HG03095 (cell line): ENCODE data around the gene RAB3D.
A peak's percentile ranks its signal among the peaks of the same experiment; 100 is the strongest.

Experiments
- ATAC-seq: cut with Tn5 transposase; IDR thresholded peaks from one replicate; pipeline ENCODE4 v1.9.1; 2021; ENCODE audit warnings: moderate library complexity; ENCODE audit not compliant: unreplicated experiment

Gene RAB3D

DNA sequence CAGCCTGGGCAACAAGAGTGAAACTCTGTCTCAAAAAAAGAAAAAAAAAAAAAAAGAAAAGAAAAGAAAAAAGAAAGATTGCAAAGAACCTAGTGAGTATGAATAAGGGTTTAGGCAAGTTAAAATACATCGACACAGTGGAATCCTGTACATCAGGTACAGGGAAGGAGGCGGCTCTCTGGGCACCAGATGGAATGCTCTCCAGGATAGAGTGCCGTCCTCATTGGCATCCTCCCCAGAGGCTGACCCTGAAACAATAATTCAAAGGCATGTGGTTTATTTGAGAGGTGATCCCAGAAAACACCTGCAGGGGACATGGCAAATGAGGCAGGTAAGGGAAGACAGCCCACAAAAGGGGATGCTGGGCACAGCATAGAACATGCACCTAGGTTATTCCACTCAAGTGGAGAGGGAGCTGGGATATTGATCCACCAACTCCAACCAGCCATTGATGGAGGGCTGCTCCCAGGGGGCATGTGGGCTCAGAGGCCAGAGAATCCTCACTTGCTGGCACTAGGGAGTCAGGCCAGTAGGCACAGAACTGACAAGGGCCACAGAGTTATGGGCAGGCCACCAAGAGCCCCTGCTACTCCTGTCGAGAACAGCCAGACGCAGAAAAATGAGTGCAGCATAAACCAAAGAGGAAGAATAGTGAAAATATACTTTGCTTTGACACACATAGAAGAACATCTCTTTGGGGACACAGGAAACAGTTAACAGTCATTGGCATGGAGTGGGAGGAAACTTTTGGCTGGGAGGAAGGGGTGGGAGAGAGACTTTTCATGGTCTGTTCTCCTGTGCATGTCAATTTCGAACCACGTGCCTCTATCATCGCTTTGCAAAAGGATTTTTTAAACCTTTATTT is 39.3 kb downstream of the RAB3D start:
- ATAC-seq: no peak

DNA sequence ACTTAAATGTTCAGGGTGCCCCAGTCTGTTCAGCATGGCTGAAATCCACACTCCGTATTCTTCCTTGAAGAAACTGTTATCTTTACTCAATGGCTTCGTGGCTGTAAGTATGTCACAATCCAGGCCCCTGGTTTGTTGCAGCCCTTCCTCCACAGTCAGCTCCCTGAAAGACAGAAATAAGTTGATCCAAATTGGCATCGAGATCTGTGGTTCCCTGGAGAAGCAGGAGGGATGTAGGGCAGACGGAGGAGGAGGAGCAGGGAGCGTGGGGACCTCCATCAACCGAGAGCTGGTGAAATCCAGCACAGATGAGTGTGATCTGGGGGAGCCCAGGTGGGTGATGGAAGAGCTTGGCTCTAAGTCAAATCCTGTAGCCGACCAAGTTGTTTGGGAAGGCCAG is 43.2 kb downstream of the RAB3D start:
- ATAC-seq: no peak

DNA sequence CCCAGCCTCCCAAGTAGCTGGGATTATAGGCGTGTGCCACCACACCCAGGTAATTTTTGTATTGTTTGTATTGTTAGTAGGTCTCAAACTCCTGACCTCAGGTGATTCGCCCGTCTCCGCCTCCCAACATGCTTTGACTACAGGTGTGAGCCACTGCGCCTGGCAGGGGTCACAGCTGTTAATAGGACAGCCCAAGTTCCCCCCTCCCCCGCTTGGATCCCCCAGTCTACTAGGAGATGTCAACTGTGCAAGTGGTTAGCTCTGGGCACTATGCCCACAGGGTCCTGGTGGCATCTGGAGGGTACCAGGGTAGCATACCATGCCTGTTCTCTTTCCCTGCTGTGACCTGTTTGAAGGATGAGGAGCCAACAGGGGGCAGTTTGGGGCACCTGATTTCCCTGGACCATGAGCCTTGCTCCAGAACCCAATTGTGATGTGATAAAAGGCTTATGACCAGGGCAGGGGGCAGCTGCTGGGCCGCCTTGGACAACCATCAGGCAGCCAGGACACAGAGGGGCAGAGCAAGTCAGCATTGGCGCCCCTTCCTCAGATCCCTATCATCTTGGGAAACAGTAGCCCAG is 43.7 kb downstream of the RAB3D start, which contains the start of gene TSPAN16:
TSPAN16 (plus strand) TSS at position 496 of the 581 bp plus-strand sequence. CDS start 138 bp downstream, outside the sequence.
- no peak for ATAC-seq

DNA sequence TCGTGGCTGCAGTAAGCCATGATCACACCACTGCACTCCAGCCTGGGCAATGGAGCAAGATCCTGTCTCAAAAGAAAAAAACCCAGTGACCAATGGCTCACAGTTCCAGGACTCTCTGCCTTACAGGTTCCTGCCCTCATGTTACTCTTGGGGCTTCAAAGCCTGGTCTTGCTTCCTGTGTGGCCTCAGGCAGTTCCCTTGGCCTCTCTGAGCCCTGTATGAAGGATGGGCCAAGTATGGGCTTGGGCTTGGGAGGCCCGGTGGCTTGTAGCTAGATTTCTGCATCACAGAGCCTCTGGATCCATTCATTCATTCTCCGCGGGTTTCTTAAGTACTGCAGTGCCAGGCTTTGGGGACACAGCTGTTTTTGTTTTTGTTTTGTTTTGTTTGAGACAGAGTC is 44.3 kb downstream of the RAB3D start:
- no peak for ATAC-seq

DNA sequence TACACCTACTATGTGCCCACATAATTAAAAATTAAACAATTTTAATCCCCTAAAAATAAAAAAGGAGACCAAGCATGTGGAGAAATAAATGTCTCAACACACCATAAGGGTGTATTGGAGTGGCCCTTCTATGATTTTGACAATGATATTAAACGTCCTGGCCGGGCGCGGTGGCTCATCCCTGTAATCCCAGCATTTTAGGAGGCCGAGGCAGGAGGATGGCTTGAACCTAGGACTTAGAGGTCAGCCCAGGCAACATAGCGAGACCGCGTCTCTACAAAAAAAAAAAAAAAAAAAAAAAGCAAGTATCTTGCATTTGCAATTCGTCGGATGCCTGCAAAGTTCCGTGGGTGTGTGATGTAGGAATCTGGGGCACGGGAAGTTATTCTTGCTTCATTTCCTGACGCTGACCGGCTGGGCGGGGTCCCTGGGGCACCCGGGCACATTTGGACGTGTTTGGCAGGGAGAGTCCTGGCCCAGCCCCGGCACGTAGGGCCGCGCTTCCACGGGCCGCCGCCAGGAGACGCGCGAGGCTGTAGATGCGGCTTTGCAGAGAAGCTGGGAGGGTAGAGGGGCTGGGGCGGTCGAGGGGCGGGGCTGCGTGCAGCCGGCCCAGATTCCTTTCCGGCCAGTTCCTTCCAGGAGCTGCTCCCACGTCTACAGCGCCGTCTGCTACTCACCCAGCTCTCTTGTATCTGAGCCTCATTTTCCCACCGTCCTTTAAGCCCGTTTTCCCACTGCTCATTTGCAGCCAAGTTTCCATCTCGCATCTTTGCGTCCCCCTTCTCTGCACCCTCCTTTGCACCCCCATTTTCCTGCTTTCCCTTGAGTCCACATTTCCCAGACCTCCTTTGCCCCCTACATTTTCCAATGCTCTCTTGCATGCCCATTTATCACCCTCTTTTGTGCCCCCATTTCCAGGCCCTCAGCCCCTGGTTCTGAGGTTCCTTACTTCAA is 45.7 kb downstream of the RAB3D start:
- ATAC-seq: peak; percentile 59

DNA sequence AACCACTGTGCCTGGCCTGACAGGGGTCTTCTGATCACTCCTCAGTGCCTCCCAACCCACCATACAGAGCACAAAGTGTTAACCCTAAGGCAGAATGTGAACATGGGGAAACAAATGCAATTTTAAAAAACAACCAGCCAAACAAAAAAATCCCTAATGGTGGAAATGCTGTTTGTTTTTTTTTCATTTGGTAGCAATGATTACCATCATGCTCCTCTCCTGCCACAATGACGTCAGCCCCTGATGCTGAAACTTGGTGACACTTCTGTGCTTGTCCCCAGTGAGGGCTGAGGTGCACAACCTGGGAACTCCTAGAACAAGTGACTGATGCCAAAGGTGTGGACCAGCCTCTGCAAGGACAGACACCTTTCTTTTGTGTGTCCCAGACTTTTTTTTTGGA is 47.5 kb downstream of the RAB3D start:
- ATAC-seq: no peak

DNA sequence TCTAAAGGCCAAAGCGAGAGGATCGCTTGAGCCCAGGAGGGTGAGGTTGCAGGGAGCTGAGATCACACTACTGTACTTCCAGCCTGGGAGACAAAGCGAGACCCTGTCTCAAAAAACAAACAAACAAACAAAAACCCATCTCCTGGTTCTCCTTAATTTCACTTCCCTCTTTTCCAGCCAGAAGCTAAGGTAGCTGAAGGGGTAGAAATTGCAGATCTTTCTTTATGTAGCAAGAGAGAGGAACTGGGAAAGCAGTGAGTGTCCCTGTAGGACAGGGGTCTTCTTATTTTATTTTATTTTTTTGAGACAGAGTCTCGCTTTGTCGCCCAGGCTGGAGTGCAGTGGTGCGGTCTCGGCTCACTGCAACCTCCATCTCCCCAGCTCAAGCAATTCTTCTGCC is 48.0 kb downstream of the RAB3D start:
- no peak for ATAC-seq

DNA sequence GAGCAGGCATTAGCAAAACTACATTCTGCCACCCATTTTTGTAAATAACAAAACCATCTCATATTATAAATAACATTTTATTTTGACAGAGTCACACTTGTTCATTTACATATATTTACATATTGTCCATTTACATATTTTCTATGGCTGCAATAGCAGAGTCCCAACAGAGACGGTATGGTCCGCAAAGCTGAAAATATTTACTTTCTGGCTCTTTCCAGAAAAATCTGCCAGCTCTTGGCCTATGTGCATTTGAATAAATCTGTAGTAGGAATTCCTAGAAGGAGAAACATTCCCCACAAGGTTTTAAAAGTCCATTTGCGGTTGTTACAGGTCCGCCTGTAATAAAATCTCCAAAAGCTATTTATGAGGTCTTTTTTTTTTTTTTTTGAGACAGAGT is 49.2 kb downstream of the RAB3D start:
- no peak for ATAC-seq

DNA sequence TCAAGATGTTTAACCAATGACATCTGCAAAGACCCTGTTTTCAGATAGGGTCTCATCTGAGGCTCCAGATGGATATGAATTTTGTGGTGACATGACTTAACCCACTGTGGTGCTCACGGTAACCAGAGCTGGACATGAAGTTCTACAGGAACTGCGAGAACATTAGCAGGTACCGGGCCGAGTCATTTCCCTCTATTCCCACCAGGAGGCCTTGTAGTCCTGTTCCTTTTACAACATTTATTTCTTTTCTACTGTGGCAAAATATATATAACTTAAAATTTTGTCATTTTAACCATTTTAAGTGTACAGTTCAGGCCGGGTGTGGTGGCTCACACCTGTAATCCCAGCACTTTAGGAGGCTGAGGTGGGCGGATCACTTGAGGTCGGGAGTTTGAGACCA is 51.1 kb downstream of the RAB3D start:
- no peak for ATAC-seq

DNA sequence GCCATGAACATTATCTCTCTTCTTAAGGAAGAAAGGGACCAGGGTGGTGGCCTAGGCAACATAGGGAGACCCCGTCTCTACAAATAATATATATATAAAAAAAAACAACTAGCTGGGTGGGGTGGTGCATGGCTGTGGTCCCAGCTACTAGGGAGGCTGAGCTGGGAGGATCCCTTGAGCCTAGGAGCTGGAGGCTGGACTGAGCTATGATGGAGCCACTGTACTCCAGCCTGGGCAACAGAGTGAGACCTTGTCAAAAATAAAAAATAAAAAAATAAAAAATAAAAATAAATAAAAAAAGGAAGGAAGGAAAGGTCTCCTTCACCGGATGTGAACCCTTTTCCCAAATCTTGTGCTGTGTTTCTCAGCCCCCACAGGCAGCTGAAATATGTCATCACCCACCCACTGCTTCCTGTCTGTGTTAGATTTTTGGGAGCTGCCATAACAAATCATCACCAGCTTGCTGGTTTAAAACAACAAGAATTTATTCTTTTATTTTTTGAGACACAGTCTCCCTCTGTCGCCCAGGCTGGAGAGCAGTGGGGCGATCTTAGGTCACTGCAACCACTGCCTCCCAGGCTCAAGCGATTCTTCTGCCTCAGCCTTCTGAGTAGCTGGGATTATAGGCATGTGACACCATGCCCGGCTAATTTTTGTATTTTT is 53.0 kb downstream of the RAB3D start:
- ATAC-seq: no peak

DNA sequence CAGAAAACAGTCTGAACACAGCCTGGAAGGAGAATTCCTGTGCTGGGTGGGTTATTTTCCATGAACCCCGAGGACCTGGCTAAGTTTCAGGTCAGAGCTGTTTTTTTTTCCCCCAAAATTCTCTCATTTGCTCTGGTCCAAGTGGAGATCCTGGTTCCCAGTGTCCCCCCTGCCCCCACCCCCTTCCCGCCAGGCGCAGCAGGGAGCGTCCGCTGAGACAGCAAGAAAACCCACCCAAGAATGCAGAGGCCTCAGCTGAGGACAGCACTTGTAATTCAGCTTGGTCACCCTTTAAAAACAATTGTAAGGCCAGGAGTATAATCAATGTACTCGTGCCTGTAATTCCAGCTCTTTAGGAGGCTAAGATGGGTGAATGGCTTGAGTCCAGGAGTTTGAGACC is 54.9 kb downstream of the RAB3D start:
- no peak for ATAC-seq

DNA sequence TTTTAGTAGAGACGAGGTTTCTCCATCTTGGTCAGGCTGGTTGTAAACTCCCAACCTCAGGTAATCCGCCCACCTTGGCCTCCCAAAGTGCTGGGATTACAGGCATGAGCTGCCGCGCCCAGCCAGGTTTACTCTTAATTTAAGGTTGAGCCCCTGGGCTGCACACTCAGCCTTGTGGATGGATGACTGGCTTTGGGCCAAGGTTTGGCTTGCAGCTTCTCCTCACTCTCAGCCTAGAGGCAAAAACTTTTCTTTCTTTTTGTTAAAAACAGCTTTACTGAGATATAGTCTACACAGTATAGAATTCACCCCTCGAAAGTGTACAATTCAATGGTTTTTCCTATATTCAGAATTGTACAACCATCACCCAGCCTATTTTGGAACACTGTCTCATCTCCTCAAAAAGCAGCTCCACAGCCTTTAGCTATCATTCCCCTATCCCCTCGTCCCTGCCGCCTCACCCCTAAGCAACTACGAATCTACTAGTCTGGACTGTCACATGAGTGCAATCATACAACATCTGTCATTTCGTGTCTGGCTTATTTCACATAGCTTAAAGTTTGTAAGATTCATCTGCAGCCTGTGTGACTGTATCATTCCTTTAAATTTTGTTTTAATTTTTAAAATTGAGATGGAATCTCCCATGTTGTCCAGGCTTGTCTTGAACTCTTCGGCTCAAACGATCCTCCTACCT is 58.0 kb downstream of the RAB3D start:
- ATAC-seq: no peak

DNA sequence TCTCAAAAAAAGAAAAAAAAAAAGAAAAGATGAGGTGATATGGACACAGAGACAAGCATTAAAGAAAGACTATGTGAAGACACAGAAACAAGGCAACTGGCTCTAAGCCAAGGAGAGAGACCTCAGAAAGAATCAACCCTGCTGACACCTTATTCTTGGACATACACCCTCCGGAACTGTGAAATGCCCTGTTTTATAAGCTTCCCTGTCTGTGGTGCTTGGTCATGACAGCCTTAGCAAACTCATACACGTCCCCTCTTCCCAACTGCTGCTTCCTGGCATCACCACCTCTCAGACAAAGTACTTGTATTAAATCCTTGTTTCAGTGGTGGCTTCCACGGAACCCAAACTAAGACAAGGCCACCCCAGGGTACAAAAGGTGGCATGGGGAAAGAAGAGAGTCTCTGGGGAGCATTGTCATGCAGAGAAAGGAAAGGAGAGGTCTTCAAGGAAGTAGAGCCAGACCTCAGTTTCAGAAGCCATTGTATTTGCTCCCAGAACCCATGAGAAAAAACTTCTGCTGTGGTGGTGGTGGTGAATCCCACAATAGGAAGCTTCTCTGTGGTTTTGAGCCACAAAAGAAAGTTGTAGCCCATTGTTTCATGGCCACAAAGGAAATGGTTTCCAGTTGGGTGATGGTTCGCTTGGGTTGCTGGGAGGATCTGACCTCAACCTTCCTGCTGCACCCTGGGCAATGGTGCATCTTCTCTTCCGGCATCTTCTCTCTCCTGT is 59.8 kb downstream of the RAB3D start:
- ATAC-seq: no peak

DNA sequence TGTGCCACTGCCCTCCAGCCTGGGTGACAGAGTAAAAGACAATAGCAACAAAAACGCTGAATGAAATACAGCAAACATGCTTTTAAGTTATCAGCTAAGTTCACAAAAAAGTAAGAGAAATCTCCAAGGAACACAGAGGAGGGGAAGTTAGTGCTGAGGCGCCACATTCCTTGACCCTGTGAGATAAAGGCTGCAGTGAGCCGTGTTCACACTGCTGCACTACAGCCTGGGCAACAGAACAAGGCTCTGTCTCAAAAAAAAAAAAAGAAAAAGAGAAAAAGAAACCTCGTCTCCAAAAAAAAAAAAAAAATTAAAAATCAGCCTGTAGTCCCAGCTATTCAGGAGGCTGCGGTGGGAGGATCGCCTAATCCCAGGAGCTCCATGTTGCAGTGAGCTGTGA is 60.8 kb downstream of the RAB3D start:
- no peak for ATAC-seq

DNA sequence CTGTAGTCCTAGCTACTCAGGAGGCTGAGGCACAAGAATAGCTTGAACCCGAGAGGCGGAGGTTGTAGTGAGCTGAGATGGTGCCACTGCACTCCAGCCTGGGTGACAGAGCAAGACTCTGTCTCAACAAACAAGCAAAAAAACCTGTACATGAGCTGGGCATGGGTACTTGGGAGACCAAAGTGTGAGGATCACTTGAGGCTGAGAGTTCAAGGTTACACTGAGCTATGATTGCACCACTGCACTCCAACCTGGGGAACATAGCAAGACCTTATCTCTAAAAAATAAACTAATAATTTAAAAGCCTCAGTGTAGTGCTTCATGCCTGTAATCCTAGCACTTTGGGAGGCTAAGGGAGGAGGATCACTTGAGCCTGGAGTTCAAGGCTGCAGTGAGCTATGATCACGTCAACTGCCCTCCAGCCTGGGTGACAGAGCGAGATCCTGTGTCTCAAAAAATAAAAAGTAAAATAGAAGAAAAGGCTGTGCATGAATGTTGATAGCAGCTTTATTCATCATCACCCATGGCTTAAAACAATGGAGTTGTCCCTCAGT is 64.8 kb downstream of the RAB3D start:
- no peak for ATAC-seq

DNA sequence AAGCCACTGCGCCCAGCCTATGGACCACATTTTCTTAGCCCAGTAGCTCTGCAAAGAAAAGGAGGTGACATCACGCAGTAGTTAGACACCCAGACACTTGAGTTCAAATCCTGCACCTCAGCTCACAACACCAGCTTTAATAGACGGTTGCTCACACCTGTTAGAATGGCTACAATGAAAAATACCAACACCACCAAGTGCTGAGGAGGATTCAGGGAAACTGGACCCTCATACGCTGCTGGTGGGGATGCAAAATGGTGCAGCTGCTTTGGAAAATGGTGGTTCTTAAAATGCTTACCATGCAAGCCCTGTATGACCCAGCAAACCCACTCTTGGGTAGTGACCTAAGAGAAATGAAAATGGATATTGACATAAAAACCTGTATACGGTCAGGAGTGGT is 65.5 kb downstream of the RAB3D start:
- no peak for ATAC-seq

DNA sequence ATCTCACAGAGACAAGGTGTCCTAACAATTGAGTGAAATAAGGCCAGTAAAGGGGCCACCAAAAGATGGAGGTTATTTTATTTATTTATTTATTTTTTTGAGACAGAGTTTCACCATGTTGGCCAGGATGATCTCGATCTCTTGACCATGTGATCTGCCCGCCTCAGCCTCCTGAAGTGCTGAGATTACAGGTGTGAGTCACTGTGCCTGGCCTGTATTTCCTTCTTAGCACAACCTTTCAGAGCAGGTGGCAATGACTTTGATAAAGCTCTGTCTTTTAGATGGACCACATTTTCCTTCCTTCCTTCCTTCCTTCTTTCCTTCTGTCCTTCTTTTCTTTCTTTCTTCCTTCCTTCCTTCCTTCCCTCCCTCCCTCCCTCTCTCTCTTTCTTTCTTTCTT is 66.2 kb downstream of the RAB3D start:
- ATAC-seq: no peak
